H1 (cell line): ENCODE data around the gene F13B. TPM values are rescaled to one million over a fixed set of nuclear protein-coding genes. Genes with fewer than 3 reads are reported as not detected.

Experiments
- CTCF ChIA-PET: fragments of 300-600 bp; sonication (Branson Sonifier 250); formaldehyde crosslinking; loops from one replicate; lab custom pipeline; 2021; ENCODE audit not compliant: partially characterized antibody; lab: Charles Lee
- POLR2A ChIA-PET: fragments of 300-600 bp; sonication (Branson Sonifier 250); formaldehyde crosslinking; loops from one replicate; lab custom pipeline; 2021; ENCODE audit warnings: inconsistent platforms; ENCODE audit not compliant: partially characterized antibody; lab: Charles Lee
- DNase-seq, 2 experiments: peaks; one replicate each; pipeline versions ENCODE4 v3.0.0 to v3.0.0-alpha.2; 2010 to 2022; ENCODE audit warnings: low spot score in 2 of 2, low read depth in 1 of 2, mixed read lengths in 1 of 2
- FAIRE-seq: peaks from 2 replicates; lab custom pipeline; 2011; peaks lifted over from hg19 to GRCh38; lab: Jason Lieb, UNC
- H2AFZ ChIP-seq: 2 replicates; pipeline ENCODE4 v1.8.1; 2012; ENCODE audit warnings: low read length, inconsistent platforms
- H2AK5ac ChIP-seq: 2 replicates; pipeline ENCODE4 v1.6.1; 2013; ENCODE audit warnings: low read depth, low read length
- H2BK120ac ChIP-seq: replicated peaks from 2 replicates; pipeline ENCODE3; 2013; ENCODE audit warnings: low read depth, low read length, inconsistent platforms
- H2BK12ac ChIP-seq: 2 replicates; pipeline ENCODE4 v1.6.1; 2013; ENCODE audit warnings: low read depth, low read length
- H2BK15ac ChIP-seq: 2 replicates; pipeline ENCODE4 v1.6.1; 2013; ENCODE audit warnings: low read length
- H2BK20ac ChIP-seq: 2 replicates; pipeline ENCODE4 v1.6.1; 2013; ENCODE audit warnings: low read length
- H2BK5ac ChIP-seq: 2 replicates; pipeline ENCODE4 v1.6.1; 2013; ENCODE audit warnings: low read depth, low read length
- H3K14ac ChIP-seq: 2 replicates; pipeline ENCODE4 v1.6.1; 2013; ENCODE audit warnings: inconsistent platforms; ENCODE audit not compliant: insufficient read length
- H3K18ac ChIP-seq: 2 replicates; pipeline ENCODE4 v1.6.1; 2013; ENCODE audit warnings: low read length; ENCODE audit errors: extremely low read depth
- H3K23ac ChIP-seq: 2 replicates; pipeline ENCODE4 v1.6.1; 2013; ENCODE audit warnings: inconsistent platforms; ENCODE audit not compliant: insufficient read length
- H3K23me2 ChIP-seq: 2 replicates; pipeline ENCODE4 v1.6.1; 2013; ENCODE audit warnings: low read depth, low read length
- H3K27ac ChIP-seq: 2 replicates; pipeline ENCODE4 v1.6.1; 2011; ENCODE audit warnings: low read depth, low read length, inconsistent platforms
- H3K27me3 ChIP-seq, 4 experiments: replicated peaks in 1 of 4; 1 replicate in 1 of 4; 2 replicates in 3 of 4; pipeline versions ENCODE4 v1.6.1 to v1.8.1; 2011 to 2013; ENCODE audit warnings: low read length in 3 of 4, mild to moderate bottlenecking in 3 of 4, inconsistent platforms in 2 of 4, mixed read lengths in 2 of 4, moderate library complexity in 1 of 4; ENCODE audit not compliant: control insufficient read depth in 3 of 4, insufficient read depth in 3 of 4; ENCODE audit errors: extremely low read depth in 1 of 4
- H3K36me3 ChIP-seq, 4 experiments: 2 replicates each; pipeline versions ENCODE4 v1.6.1 to v1.8.1; 2011 to 2013; ENCODE audit warnings: mild to moderate bottlenecking in 4 of 4, low read length in 3 of 4, moderate library complexity in 2 of 4, control low read depth in 1 of 4, inconsistent platforms in 1 of 4; ENCODE audit not compliant: insufficient read depth in 4 of 4, control insufficient read depth in 2 of 4
- H3K4ac ChIP-seq: replicated peaks from 2 replicates; pipeline ENCODE3; 2013; ENCODE audit warnings: low read length, low read depth, mixed read lengths, inconsistent platforms; ENCODE audit not compliant: insufficient read length
- H3K4me1 ChIP-seq, 4 experiments: replicated peaks in 1 of 4; 1 replicate in 1 of 4; 2 replicates in 3 of 4; pipeline versions ENCODE4 v1.6.1 to v1.8.1; 2011 to 2013; ENCODE audit warnings: low read length in 3 of 4, inconsistent platforms in 2 of 4, mixed read lengths in 1 of 4; ENCODE audit not compliant: insufficient read depth in 4 of 4, control insufficient read depth in 3 of 4
- H3K4me2 ChIP-seq, 2 experiments: 2 replicates each; pipeline versions ENCODE4 v1.6.1 to v1.8.1; 2011 to 2013; ENCODE audit warnings: low read depth in 2 of 2, low read length in 2 of 2, control low read depth in 1 of 2, inconsistent platforms in 1 of 2, mild to moderate bottlenecking in 1 of 2; ENCODE audit not compliant: insufficient read depth in 1 of 2
- H3K4me3 ChIP-seq, 4 experiments: fragments of 200-600, 300-600 bp in 1 of 4; sonication (generic), shearing (Covaris generic), sonication (Bioruptor Twin) in 1 of 4; 2 replicates each; pipeline versions ENCODE4 v1.5.1 to v1.8.1; 2011 to 2016; ENCODE audit warnings: low read length in 4 of 4, low read depth in 3 of 4, control low read depth in 2 of 4, inconsistent platforms in 2 of 4, mild to moderate bottlenecking in 2 of 4, mixed read lengths in 1 of 4, moderate library complexity in 1 of 4; ENCODE audit not compliant: insufficient read depth in 2 of 4; ENCODE audit errors: extremely low read depth in 1 of 4
- H3K56ac ChIP-seq: replicated peaks from 2 replicates; pipeline ENCODE3; 2013; ENCODE audit warnings: low read depth, mild to moderate bottlenecking, mixed read lengths, low read length, inconsistent platforms; ENCODE audit not compliant: insufficient read length
- H3K79me1 ChIP-seq: 2 replicates; pipeline ENCODE4 v1.6.1; 2013; ENCODE audit warnings: low read depth, low read length, control low read depth
- H3K79me2 ChIP-seq, 2 experiments: 2 replicates each; pipeline versions ENCODE4 v1.6.1 to v1.8.1; 2012 to 2013; ENCODE audit warnings: low read length in 2 of 2, mild to moderate bottlenecking in 2 of 2, inconsistent platforms in 1 of 2; ENCODE audit not compliant: insufficient read depth in 2 of 2, control insufficient read depth in 1 of 2
- H3K9ac ChIP-seq, 4 experiments: replicated peaks in 1 of 4; 1 replicate in 1 of 4; 2 replicates in 3 of 4; pipeline versions ENCODE4 v1.6.1 to v1.8.1; 2011 to 2013; ENCODE audit warnings: low read depth in 3 of 4, low read length in 3 of 4, control low read depth in 2 of 4, mild to moderate bottlenecking in 2 of 4, moderate library complexity in 2 of 4, inconsistent platforms in 1 of 4; ENCODE audit errors: extremely low read depth in 1 of 4
- H3K9me3 ChIP-seq, 2 experiments: 2 replicates each; pipeline versions ENCODE4 v1.6.1 to v1.8.1; 2012 to 2013; ENCODE audit warnings: mild to moderate bottlenecking in 2 of 2, moderate library complexity in 2 of 2, control low read depth in 1 of 2, inconsistent platforms in 1 of 2, low read depth in 1 of 2, low read length in 1 of 2, mixed read lengths in 1 of 2; ENCODE audit not compliant: insufficient read depth in 2 of 2
- H4K20me1 ChIP-seq, 2 experiments: replicated peaks in 1 of 2; 2 replicates each; pipeline versions ENCODE3 to v1.8.1; 2011 to 2013; ENCODE audit warnings: inconsistent platforms in 2 of 2, low read length in 2 of 2, mild to moderate bottlenecking in 1 of 2; ENCODE audit not compliant: insufficient read depth in 2 of 2, control insufficient read depth in 1 of 2
- H4K5ac ChIP-seq: 2 replicates; pipeline ENCODE4 v1.6.1; 2013; ENCODE audit warnings: low read length, low read depth, mixed read lengths, inconsistent platforms; ENCODE audit not compliant: insufficient read length
- H4K8ac ChIP-seq: 2 replicates; pipeline ENCODE4 v1.8.0; 2013; ENCODE audit warnings: mild to moderate bottlenecking, moderate library complexity, low read length, inconsistent platforms; ENCODE audit not compliant: insufficient read depth; ENCODE audit errors: extremely low read depth
- H4K91ac ChIP-seq: replicated peaks from 2 replicates; pipeline ENCODE3; 2013; ENCODE audit warnings: low read length, mixed read lengths, inconsistent platforms; ENCODE audit not compliant: insufficient read length
- CBX8 ChIP-seq: fragments of 300-800, 300-1000 bp; sonication (generic); IDR thresholded peaks from 2 replicates; pipeline ENCODE4 v1.7.1; 2016; ENCODE audit warnings: low read depth, low read length, borderline replicate concordance
- CHD2 ChIP-seq: IDR thresholded peaks from 2 replicates; pipeline ENCODE4 v1.6.1; 2012; ENCODE audit warnings: low read length, improper control_type of control experiment
- POLR2A ChIP-seq, 2 experiments: IDR thresholded peaks; 1 replicate in 1 of 2; 2 replicates in 1 of 2; pipeline ENCODE4 v1.6.1; 2011; ENCODE audit warnings: low read depth in 2 of 2, low read length in 2 of 2, mild to moderate bottlenecking in 2 of 2; ENCODE audit errors: control extremely low read depth in 1 of 2
- POU5F1 ChIP-seq: IDR thresholded peaks from 2 replicates; pipeline ENCODE4 v1.6.1; 2011; ENCODE audit warnings: low read depth, mild to moderate bottlenecking, low read length, moderate library complexity
- TBP ChIP-seq: IDR thresholded peaks from 2 replicates; pipeline ENCODE4 v1.6.1; 2011; ENCODE audit warnings: low read depth, low read length, improper control_type of control experiment
- WGBS, 2 experiments: shearing (Covaris generic) in 1 of 2; methylation state at CpG; one replicate each; pipeline versions ENCODE4 v1.1.6 to v1.1.7; 2013 to 2015; ENCODE audit warnings: low lambda C conversion rate in 2 of 2, mixed read lengths in 2 of 2, inconsistent platforms in 1 of 2, low coverage in 1 of 2, missing lambda C conversion rate in 1 of 2; ENCODE audit not compliant: insufficient replicate concordance in 2 of 2, insufficient coverage in 1 of 2, insufficient read length in 1 of 2; ENCODE audit errors: extremely low coverage in 1 of 2, missing lambda C conversion rate in 1 of 2; 5-methylcytosine and 5-hydroxymethylcytosine counted together
- polyA plus RNA-seq, 7 experiments: library from polyadenylated mRNA; depleted of rRNA in 3 of 7; stranded (reverse) in 5 of 7; unstranded in 2 of 7; fragments of >200 nt in 5 of 7; fragments of 200-250 nt in 2 of 7; gene quantifications; 1 replicate in 5 of 7; 2 replicates in 1 of 7; 4 replicates in 1 of 7; pipeline versions ENCODE4 v1.2.1 to v1.2.3, GENCODE V29; 2011 to 2013; ENCODE audit warnings: missing spikeins in 2 of 7, mixed read lengths in 2 of 7
- total RNA-seq: library from RNA; stranded (reverse); fragmentation: NEBNext Ultra II Directional; extraction: Animal tissue kit (Norgen Biotek cat#: 25700); gene quantifications from 2 replicates; pipeline ENCODE4 v1.2.1, GENCODE V29; 2021
- TF ChIP-seq, protein P1 (sequence below): IDR thresholded peaks from 2 replicates; pipeline ENCODE4 v1.6.1; 2012; ENCODE audit warnings: inconsistent platforms

F13B gene
- total and polyA plus RNA-seq, 2 of the 8 experiments (the other 6 are each of a cell fraction or from before 2014, with no cell fraction given) = not detected

GRCh38 chr1:197003132-197003531 is 63.9 kb downstream of the F13B start:
- Histone ChIP-seq H3K4ac (no peak overlapping the region), H3K23ac (no peak overlapping the region), H3K9me3 (0 out of 4 replicates have a peak, but pooled peaks cover 0 to 4% of the 10 kb centered on the region in 2 experiments), H3K4me3 (no peak overlapping the region), H3K4me2 (no peak overlapping the region), H2BK20ac (no peak overlapping the region), H2BK5ac (no peak overlapping the region), H3K18ac (no peak overlapping the region), H2AK5ac (no peak overlapping the region), H3K27me3 (no peaks in the 10 kb centered on the region), H3K4me1 (no peaks in the 10 kb centered on the region), H3K14ac (no peak overlapping the region), H2BK12ac (no peak overlapping the region), H3K36me3 (no peaks in the 10 kb centered on the region), H3K9ac (no peak overlapping the region), H3K27ac (no peak overlapping the region), H4K5ac (no peak overlapping the region), H3K79me2 (no peaks in the 10 kb centered on the region), H2BK15ac (no peak overlapping the region), H3K23me2 (no peaks in the 10 kb centered on the region), H4K20me1 (no peaks in the 10 kb centered on the region), H2AFZ (no peak overlapping the region), H4K91ac (no peak overlapping the region), H3K56ac (no peak overlapping the region), H2BK120ac (no peak overlapping the region), H4K8ac (no peak overlapping the region), H3K79me1 (no peaks in the 10 kb centered on the region)
- TF ChIP-seq POU5F1 = no peak
- no peak for TF ChIP-seq TBP
- TF ChIP-seq CHD2 = no peak
- no peak for TF ChIP-seq POLR2A (IDR thresholded peaks at IDR 0.05; ENCODE audit: control extremely low read depth in 1 of 2, low read depth in 2 of 2, low read length in 2 of 2)
- TF ChIP-seq, protein P1, sequence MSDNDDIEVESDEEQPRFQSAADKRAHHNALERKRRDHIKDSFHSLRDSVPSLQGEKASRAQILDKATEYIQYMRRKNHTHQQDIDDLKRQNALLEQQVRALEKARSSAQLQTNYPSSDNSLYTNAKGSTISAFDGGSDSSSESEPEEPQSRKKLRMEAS = no peak
- no peak for TF ChIP-seq CBX8
- DNase-seq (no peak), FAIRE-seq (no peak)
- CTCF ChIA-PET = no interaction called here
- POLR2A ChIA-PET = no interaction called here
- 84% methylated on average over 2 of the region's 2 CpGs; no CpG with 5 or more reads in 1 of the 2 experiments for WGBS, 2 experiments
